Renal cortex interstitium (tissue), 11 donors: ENCODE results near the gene TFIP11. TPM values are rescaled to one million over a fixed set of nuclear protein-coding genes. Genes with fewer than 3 reads are reported as not detected.

Experiments used
- DNase-seq, 11 donors: peaks; one replicate each; pipeline ENCODE4 v3.0.0-alpha.2; 2013; ENCODE audit warnings: low read depth in 9 of 11, low spot score in 4 of 11; ENCODE audit errors: extremely low read depth in 1 of 11
- polyA plus RNA-seq, 3 donors: library from polyadenylated mRNA; unstranded; fragments of 120-200 nt; gene quantifications; one replicate each; pipeline ENCODE4 v1.2.1, GENCODE V29; 2013; ENCODE audit not compliant: insufficient read length in 3 of 3

Gene TFIP11
- polyA plus RNA-seq, 3 donors: 40.8 to 48.8 (median 46.3) TPM

GRCh38 chr22:26522592-26522991 is 10.3 kb upstream of the TFIP11 start:
- no peak for DNase-seq

DNA sequence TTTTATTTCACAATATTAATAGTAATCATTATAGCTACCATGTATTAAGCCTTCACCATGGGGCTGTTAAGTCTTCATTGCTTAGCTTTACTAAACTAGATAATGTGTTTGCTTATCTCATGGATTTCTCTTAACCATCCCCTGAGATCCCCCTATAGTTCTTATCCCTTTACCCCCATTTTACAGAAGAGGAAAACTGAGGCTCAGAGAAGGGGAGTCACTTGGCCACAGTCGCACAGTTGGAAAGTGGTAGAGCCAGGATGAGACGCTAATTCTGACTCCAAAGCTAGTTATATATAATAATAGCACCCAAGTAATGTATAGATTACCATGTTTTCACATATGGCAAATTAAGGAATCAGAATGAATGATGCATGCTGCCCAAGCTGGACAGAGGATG is 9.7 kb upstream of the TFIP11 start:
- no peak for DNase-seq

GRCh38 chr22:26517429-26517828 is 5.2 kb upstream of the TFIP11 start:
- DNase-seq: no peak

DNA sequence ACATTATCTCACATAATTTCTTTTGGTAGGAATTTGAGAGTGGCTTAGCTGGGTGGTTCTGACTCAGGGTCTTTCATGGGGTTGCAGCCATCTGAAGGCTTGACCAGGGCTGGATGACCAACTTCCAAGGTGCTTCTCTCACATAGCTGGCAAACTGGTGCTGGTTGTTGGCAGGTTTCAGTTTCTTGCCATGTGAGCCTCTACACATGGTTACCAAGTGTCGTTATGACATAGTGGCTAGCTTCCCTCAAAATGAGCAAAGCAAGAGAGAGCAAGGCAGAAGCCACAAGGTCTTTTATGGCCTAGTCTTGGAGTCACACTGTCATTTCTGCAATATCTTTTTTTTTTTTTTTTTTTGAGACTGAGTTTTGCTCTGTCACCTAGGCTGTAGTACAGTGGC is 4.2 kb upstream of the TFIP11 start:
- no peak for DNase-seq

DNA sequence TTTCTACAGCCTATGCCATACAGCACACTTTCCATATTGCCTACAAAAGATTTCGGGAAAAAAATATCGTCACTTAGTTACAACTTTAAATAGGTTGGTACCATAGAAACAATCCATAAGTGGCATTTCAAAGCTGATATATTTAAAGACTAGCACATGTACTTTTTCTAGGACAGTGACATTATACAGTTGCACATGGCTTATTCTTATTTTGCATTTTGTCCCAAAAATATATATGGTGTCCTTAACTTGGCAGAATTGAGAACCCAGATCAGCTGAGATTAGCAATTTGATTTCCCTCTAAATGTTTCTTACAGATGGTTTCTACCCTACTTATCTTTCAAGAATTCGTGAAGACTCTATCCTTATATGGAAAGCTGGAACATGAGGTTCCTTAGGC is 3.7 kb upstream of the TFIP11 start:
- DNase-seq: no peak

DNA sequence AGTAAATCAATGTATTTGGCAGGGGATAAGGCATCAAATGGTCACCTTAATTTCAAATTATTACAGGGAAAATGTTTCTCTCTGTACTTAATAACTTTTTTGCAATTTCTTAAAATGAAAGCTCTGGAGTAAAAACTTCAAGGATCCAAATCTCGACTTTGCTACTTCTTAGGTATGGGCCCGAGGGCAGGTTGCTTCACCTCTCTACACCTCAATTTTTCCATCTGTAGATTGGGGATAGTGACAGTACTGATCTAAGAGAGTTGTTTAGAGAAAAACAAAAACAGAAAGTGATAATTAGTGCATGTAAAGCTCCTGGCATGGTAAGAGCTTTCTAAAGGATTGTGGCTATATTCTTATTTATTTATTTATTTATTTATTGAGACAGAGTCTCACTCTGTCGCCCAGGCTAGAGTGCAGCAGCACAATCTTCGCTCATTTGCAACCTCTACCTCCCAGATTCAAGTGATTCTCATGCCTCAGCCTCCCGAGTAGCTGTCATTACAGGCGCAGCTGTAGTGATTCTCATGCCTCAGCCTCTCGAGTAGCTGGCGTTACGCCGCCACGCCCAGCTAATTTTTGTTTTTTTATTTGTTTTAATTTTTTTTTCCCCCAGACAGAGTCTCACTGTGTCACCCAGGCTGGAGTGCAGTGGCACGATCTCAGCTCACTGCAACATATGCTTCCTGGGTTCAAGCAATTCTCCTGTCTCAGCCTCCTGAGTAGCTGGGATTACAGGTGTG is 2.3 kb upstream of the TFIP11 start:
- DNase-seq: no peak

- no peak for DNase-seq
Observed at GRCh38 chr22:26513838-26514237, 1.6 kb upstream of the TFIP11 start.

DNA sequence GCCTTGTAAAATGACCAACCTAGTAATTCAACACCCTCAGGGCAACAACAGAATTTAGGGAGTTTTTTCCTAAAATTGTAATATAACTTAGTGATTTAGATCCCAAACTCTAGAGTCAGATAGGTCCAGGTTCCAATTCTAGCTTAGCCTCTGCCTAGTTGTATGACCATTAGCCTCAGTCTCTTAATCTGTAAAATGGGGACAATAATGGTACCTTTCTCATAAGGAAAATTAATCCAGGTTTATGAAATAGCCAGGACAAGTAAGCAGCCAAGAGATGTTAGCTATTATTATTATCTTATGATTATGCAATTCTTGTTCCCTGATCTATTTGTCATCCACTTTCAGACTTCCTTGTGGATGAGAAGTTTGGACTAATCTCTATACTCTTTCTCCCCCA is 4.1 kb downstream of the TFIP11 start:
- no peak for DNase-seq

DNA sequence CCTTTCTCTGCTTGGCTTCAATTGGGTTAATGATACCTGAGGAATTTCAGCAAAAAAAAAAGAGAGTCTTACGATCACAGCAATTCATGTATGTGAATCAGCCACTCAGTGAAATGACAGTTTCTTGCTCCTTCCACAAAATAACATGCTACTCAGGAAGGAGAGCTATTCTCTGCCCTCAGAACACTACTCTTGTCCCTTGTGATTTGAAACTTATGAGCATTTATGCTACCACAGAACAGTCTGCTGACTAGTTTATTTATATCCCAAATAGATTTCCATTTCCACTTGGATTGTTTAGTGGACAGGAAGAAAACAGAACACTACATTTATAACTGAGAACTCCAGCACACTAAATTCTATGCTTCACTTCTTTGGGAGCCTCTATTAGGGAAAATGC is 8.5 kb downstream of the TFIP11 start:
- no peak for DNase-seq

DNA sequence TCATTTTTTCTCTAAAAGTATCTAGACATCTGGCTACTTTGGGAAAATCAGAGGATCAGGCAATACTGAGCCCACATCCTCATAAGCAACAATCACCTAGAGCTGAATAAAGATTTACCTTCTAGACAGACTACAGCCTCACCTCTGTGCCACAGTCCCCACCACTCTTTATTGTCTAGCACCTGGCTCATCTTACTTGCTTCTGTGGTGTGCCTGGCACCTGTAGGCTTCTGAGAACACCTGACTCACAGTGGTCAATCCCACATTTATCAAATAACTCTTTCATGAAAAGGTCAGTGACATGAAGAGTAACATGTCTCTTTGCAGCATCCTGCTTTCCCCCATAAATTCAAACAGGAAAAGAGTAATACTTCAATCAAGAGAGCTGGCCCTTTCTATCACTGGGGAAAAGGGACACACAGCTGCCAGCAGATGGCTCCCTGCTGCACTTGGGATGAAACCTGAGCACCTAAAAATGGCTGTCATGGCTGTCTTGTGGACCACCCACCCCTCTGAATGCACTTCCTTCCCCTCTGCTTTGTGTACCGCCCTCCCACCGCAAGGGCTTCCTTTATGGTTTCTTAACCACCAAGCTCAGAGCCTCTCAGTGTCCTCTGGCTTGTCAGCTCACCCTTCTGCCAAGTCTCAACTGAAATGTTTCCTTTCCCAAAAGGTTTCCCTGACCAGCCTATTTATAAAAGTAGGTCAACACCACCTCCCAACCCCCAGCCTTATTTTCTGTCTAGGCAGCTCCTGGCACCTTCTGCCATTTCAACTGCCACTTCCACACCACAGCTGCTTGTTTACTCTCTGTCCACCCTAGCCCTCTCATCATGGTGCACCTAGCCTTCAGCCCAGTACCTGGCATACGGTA is 9.3 kb downstream of the TFIP11 start:
- peak in 4 of 11 donors; percentile 12 to 32 (median 17) for DNase-seq

DNA sequence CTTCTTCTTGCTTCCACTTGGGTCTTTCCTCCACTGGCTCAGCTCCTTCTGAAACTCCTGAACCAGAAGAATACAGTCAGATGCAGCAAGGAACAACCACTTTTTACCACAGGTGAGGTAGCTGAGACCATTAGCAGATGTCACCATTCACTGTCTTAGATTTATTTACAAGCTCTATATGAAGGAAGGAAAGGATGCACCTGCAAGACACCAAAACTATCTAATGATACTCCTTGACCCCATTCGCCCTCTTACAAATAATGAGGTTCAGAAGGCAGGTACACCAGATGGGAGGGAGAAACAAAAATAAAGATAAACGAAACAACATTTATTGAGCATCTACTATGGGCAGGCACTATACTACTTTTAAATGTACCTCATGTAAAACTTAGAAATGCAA is 10.3 kb downstream of the TFIP11 start:
- DNase-seq: no peak

GRCh38 chr22:26499188-26499703 is 13.0 kb downstream of the TFIP11 start:
- DNase-seq: no peak

DNA sequence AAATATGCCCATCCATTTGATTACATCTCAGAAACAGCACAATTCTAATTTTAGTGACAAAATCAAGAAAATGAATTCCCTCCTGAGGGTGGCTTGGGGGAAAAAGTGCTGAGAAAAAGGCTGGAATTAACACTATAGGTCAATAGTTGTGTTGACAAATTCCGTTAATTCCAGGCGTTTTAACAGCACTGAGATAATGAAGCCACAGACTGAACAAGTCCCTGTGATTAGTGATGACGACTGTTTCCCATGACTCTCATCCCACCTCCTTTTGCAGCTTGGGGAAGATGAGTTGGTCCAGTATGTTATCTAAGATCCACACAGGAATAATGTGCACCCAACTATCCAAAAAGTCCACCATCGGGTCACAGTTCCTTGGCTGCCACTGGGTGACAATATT is 15.8 kb downstream of the TFIP11 start:
- no peak for DNase-seq

DNA sequence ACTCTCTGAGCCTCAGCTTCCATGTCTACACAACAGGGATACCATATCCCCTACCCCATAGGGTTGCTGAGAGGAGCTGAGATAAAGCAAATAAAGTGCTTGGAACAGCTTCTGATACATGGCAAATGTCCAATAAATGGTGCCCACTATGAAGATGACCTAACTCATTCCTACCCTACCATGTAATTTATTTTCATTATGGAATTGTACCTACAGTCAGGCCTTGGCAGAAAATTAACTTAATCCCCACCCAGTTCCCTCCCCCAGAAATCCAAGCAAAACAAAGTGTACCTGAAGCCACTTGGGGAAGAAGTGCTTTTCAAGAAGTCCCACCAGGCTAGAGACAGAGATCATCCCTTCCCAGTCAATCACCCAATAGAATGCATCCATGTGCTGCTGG is 17.8 kb downstream of the TFIP11 start:
- DNase-seq: no peak

- DNase-seq: no peak
Observed at GRCh38 chr22:26492220-26492619, 20.1 kb downstream of the TFIP11 start.

DNA sequence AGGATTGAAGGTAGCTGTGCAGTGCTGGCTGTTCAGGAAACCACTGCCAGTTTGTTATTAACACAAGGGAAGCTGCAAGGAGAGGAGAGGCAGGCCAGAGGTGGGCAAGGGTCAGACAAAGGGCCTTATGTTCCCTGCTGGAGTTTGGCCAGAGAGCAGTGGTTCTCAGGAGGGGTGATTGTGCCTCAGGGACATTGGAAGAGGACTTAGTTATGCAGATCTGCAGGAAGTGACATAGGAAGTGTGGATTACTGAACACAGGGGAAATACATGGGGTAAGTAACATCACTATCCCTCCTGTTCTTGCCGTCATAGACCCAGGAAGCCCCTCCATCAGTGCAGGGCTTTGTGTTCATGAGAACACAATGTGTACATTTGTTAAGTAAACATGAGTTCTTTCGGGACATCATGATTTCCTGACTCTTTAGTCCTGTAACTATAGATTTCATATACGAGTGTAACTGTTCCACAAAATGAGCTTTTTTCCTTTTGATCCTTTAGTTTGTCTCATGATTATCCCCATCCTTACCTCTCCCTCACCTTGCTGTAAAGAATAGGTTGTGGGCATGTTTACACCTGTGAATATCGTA is 22.7 kb downstream of the TFIP11 start:
- no peak for DNase-seq

GRCh38 chr22:26487996-26488395 is 24.3 kb downstream of the TFIP11 start:
- no peak for DNase-seq

- no peak for DNase-seq
Observed at GRCh38 chr22:26486394-26486793, 25.9 kb downstream of the TFIP11 start.

DNA sequence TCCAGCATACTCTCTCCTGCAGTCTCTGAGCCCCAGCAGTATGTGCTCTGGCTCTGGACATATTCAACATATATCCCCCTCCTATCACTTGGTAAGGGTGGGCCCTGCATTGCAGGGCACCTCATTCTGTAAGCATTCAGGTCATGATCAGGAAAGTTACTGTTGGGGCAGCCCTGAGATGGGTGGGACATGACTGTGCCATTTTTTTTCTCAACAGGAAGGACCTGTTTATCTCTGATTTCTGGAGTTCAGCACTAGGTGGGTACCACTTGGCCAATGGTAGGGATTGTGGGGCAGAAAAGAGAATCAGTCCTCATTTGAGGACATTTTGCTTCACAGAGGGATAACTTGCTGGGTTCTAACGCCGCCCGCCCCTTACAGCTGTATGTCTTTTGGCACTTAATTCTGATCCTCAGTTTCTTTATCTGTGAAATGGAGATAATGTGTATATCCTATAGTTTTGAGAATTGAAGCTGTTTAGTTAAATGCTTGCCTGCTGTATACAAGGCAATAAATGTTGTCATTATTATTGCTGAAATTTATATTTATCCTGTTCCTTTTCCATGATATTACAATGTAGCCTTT is 26.4 kb downstream of the TFIP11 start:
- DNase-seq: no peak

GRCh38 chr22:26485013-26485412 is 27.3 kb downstream of the TFIP11 start:
- no peak for DNase-seq
